Body of pancreas (tissue), 4 donors: ENCODE data around the gene TMTC2. TPM values are rescaled to one million over a fixed set of nuclear protein-coding genes. Genes with fewer than 3 reads are reported as not detected.

Experiments
- ATAC-seq: fragments of 150-250 bp; one replicate; pipeline ENCODE4 v1.9.1; 2016
- DNase-seq, 4 donors: peaks; one replicate each; pipeline ENCODE4 v3.0.0-alpha.2; 2019
- H3K27ac ChIP-seq, 4 donors: fragments of 200-600 bp; sonication (generic); 1 replicate in 3 of 4; 2 replicates in 1 of 4; pipeline versions ENCODE4 v1.5.1 to v1.6.1; 2016 to 2019; ENCODE audit warnings: mild to moderate bottlenecking in 1 of 4, mixed read lengths in 1 of 4, moderate library complexity in 1 of 4
- H3K27me3 ChIP-seq, 2 donors: fragments of 200-600 bp; sonication (generic); one replicate each; pipeline ENCODE4 v1.6.0; 2016; ENCODE audit warnings: mild to moderate bottlenecking in 1 of 2
- H3K36me3 ChIP-seq, 2 donors: fragments of 200-600 bp; sonication (generic); replicated peaks in 1 of 2; 2 replicates each; pipeline ENCODE4 v1.5.1; 2016; ENCODE audit warnings: low read depth in 2 of 2; ENCODE audit not compliant: insufficient read depth in 1 of 2
- H3K4me1 ChIP-seq: fragments of 200-600 bp; sonication (generic); one replicate; pipeline ENCODE4 v1.6.0; 2016
- H3K4me3 ChIP-seq, 2 donors: fragments of 200-600 bp; sonication (generic); 1 replicate in 1 of 2; 2 replicates in 1 of 2; pipeline ENCODE4 v1.5.1; 2016 to 2019
- H3K9me3 ChIP-seq, 3 donors: fragments of 200-600 bp; sonication (generic); 1 replicate in 2 of 3; 2 replicates in 1 of 3; pipeline ENCODE4 v1.5.1; 2016
- POLR2A ChIP-seq, 3 donors: fragments of 450-650 bp; IDR thresholded peaks; one replicate each; pipeline ENCODE4 v1.6.1; 2016; ENCODE audit warnings: antibody characterized with exemption in 3 of 3, mild to moderate bottlenecking in 2 of 3
- WGBS, 2 donors: methylation state at CpG; one replicate each; pipeline ENCODE4 v1.1.5; 2017; 5-methylcytosine and 5-hydroxymethylcytosine counted together
- intact Hi-C: fragments of 100-400 bp; cut with DNase I; formaldehyde crosslinking; loops from one replicate; pipeline ENCODE4 v1.15.1; 2023
- total RNA-seq, 2 donors: library from RNA; depleted of rRNA; stranded (reverse); fragments of >200 nt; gene quantifications; one replicate each; pipeline ENCODE4 v1.1.0, GENCODE V29; 2016
- TF ChIP-seq, protein P1 (sequence below), 7 experiments: fragments of 450-650 bp in 4 of 7; fragments of 200-600 bp in 3 of 7; sonication (generic) in 3 of 7; IDR thresholded peaks; one replicate each; pipeline ENCODE4 v1.5.1; 2016 to 2019; ENCODE audit warnings: antibody characterized with exemption in 7 of 7

TMTC2 gene
- total RNA-seq, 2 donors from 2014 or later = 10.4 to 20.1 TPM

DNA sequence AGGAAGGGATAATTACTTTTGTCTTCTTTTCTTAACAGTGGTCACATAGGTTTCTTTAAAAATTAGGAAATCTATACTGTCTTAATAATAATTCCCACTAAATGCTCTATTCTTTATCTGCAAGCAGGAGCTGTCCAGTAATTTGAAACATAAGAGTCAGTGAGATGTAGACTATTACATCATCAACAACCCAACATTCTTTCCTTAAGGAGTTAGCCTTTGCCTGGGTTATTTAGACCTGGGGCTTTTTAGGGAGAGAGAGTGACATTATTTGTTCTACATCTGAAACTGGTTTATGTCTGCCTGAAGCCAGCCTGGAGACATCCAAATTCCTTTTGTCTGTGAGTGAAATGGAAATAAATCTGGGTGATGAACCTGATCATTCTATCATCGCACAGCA is 294.4 kb downstream of the TMTC2 start:
- H3K27ac ChIP-seq = no peak overlapping the region
- TF ChIP-seq POLR2A (IDR thresholded peaks at IDR 0.05) = no peak
- TF ChIP-seq, protein P1, sequence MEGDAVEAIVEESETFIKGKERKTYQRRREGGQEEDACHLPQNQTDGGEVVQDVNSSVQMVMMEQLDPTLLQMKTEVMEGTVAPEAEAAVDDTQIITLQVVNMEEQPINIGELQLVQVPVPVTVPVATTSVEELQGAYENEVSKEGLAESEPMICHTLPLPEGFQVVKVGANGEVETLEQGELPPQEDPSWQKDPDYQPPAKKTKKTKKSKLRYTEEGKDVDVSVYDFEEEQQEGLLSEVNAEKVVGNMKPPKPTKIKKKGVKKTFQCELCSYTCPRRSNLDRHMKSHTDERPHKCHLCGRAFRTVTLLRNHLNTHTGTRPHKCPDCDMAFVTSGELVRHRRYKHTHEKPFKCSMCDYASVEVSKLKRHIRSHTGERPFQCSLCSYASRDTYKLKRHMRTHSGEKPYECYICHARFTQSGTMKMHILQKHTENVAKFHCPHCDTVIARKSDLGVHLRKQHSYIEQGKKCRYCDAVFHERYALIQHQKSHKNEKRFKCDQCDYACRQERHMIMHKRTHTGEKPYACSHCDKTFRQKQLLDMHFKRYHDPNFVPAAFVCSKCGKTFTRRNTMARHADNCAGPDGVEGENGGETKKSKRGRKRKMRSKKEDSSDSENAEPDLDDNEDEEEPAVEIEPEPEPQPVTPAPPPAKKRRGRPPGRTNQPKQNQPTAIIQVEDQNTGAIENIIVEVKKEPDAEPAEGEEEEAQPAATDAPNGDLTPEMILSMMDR (IDR thresholded peaks at IDR 0.05) = no peak
- no peaks in the 10 kb centered on the region for H3K27me3 ChIP-seq
- WGBS, 2 donors = 91 to 94% methylated on average over 1 of the region's 1 CpG
- intact Hi-C loops = no loop called here
- DNase-seq = no peak
- ATAC-seq = no peak
- no peaks in the 10 kb centered on the region for H3K9me3 ChIP-seq
- H3K36me3 ChIP-seq = no peaks in the 10 kb centered on the region
- no peak overlapping the region for H3K4me3 ChIP-seq
- no peaks in the 10 kb centered on the region for H3K4me1 ChIP-seq

DNA sequence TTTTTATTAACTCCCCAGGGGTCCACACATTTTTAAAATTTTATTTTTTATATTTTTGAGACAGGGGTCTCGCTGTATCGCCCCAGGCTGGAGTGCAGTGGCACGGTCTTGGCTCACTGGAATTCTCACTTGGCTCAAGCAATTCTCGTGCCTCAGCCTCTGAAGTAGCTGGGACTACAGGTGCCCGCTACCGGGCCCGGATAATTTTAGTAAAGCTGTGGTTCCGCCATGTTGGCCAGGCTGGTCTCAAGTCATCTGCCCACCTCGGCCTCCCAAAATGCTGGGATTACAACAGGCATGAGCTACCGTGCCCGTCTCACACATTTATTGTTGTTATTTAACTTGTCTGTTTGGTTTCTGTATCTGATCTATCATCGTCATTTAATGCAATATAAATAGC is 307.4 kb downstream of the TMTC2 start:
- DNase-seq (no peak), ATAC-seq (no peak)
- intact Hi-C loops = no loop called here
- H3K27ac ChIP-seq = no peak overlapping the region
- H3K9me3 ChIP-seq = no peaks in the 10 kb centered on the region
- no peaks in the 10 kb centered on the region for H3K36me3 ChIP-seq
- H3K27me3 ChIP-seq = no peaks in the 10 kb centered on the region
- TF ChIP-seq, protein P1 (IDR thresholded peaks at IDR 0.05) = no peak
- TF ChIP-seq POLR2A (IDR thresholded peaks at IDR 0.05) = no peak
- peaks cover 26% of the 10 kb centered on the region for H3K4me1 ChIP-seq
- 74 to 87% methylated on average over 12 of the region's 12 CpGs for WGBS, 2 donors
- no peak overlapping the region for H3K4me3 ChIP-seq

DNA sequence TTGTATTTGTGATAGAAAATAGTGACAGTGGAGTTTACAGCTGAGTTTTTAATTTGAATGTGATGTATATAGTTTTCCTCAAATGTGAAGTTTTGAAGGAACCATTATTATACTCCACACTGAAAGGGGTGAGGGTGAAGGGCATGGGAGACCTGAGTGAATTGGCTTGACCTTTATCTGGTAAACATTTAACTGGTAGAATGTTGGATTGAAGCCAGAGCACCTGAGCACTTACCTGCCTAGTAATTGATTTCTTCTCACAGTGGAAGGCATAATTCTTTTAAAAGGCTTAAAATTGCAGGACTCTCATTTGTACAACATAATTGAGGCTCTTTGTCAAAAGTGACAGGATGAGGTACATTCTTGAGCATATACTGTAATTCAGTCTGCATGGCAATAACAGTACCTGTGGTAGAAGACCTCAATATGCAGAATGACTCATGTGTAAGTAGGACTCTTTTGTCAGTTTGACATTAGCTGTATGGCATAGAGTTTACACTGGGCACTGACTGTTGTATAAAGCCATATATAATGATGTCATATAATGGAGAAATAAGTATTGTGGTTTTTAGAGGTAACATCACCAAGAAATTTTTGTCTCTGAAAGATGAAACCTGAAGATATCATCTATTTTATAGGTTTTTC is 309.6 kb downstream of the TMTC2 start:
- H3K4me1 ChIP-seq = peaks cover 26% of the 10 kb centered on the region
- ATAC-seq (peak; percentile 89), DNase-seq (peak; percentile 32 to 70 (median 54))
- no peak overlapping the region for H3K4me3 ChIP-seq
- H3K36me3 ChIP-seq = no peaks in the 10 kb centered on the region
- peak overlapping the region in 3 of 4 donors; percentile 42 to 65 (median 62) for H3K27ac ChIP-seq
- no peak for TF ChIP-seq POLR2A (IDR thresholded peaks at IDR 0.05)
- TF ChIP-seq, protein P1 (IDR thresholded peaks at IDR 0.05) = no peak
- intact Hi-C loops = no loop called here
- H3K27me3 ChIP-seq = no peaks in the 10 kb centered on the region
- H3K9me3 ChIP-seq = no peaks in the 10 kb centered on the region

DNA sequence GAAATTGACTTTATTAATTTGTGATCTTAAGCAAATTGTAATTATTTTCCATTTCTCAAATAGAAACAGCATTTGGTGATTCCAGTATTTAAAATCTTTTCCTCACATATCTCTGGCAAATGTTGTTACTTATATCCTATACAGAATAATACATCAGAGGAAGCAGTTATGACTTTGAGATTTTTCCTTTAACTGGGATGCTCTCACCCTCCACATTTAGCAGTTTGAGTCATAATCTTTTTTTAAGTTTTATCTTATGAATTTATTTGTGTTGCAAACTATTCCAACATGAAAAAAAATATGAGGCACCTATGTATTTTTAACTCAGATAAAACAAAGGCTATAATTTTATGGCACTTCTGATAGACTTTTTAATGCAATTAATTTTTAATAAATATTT is 311.8 kb downstream of the TMTC2 start:
- Histone ChIP-seq H3K27me3 (no peaks in the 10 kb centered on the region), H3K9me3 (no peaks in the 10 kb centered on the region), H3K36me3 (no peaks in the 10 kb centered on the region), H3K27ac (no peak overlapping the region), H3K4me1 (peaks cover 26% of the 10 kb centered on the region), H3K4me3 (no peak overlapping the region)
- ATAC-seq (no peak), DNase-seq (no peak)
- intact Hi-C loops = no loop called here
- TF ChIP-seq POLR2A (IDR thresholded peaks at IDR 0.05) = no peak
- TF ChIP-seq, protein P1 (IDR thresholded peaks at IDR 0.05) = no peak

DNA sequence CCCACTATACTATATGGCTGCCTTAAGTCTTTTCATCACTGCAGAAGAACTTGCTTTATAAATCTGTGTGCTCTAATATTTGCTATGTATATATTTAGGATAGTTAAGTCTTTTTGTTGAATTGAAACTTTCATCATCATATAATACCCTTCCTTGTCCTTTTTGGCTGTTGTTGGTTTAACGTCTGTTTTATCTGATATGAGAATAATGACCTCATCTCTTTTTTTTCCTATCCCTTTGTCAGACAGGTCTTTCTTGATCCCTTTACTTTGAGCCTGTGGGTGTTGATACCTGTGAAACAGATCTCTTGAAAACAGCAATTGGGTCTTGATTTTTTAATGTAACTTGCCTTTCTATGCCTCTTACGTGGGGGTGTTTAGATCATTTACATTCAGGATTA is 316.3 kb downstream of the TMTC2 start:
- no peaks in the 10 kb centered on the region for H3K27me3 ChIP-seq
- H3K4me3 ChIP-seq = no peak overlapping the region
- DNase-seq = no peak
- peaks cover 5% of the 10 kb centered on the region for H3K4me1 ChIP-seq
- intact Hi-C loops = no loop called here
- no peak for ATAC-seq
- H3K27ac ChIP-seq = no peak overlapping the region
- WGBS, 2 donors = 42 to 45% methylated on average over 2 of the region's 2 CpGs
- no peaks in the 10 kb centered on the region for H3K36me3 ChIP-seq
- H3K9me3 ChIP-seq = no peaks in the 10 kb centered on the region
- no peak for TF ChIP-seq POLR2A (IDR thresholded peaks at IDR 0.05)
- TF ChIP-seq, protein P1 (IDR thresholded peaks at IDR 0.05) = no peak
